Testis (tissue), 3 donors: Measurements from ENCODE around the gene SLC7A6OS. TPM values are rescaled to one million over a fixed set of nuclear protein-coding genes. Genes with fewer than 3 reads are reported as not detected.

Experiments
- DNase-seq: peaks from one replicate; pipeline ENCODE4 v3.0.0-alpha.2; 2019
- H3K27ac ChIP-seq, 2 donors: fragments of 200-600 bp; sonication (generic); one replicate each; pipeline ENCODE4 v1.5.1; 2019
- H3K27me3 ChIP-seq: fragments of 200-600 bp; sonication (generic); one replicate; pipeline ENCODE4 v1.5.1; 2019
- H3K36me3 ChIP-seq: fragments of 200-600 bp; sonication (generic); one replicate; pipeline ENCODE4 v1.5.1; 2017; ENCODE audit warnings: low read depth; ENCODE audit errors: missing control alignments
- H3K4me1 ChIP-seq: fragments of 200-600 bp; sonication (generic); one replicate; pipeline ENCODE4 v1.5.1; 2019
- H3K4me3 ChIP-seq, 2 donors: fragments of 200-600 bp; sonication (generic); one replicate each; pipeline ENCODE4 v1.5.1; 2017 to 2019
- H3K9me3 ChIP-seq: fragments of 200-600 bp; sonication (generic); one replicate; pipeline ENCODE4 v1.5.1; 2017
- CTCF ChIP-seq, 3 experiments: fragments of 450-650 bp in 2 of 3; fragments of 200-600 bp in 1 of 3; sonication (generic) in 1 of 3; IDR thresholded peaks; one replicate each; pipeline ENCODE4 v1.5.1; 2016 to 2019; ENCODE audit warnings: antibody characterized with exemption in 3 of 3, mild to moderate bottlenecking in 2 of 3, moderate library complexity in 1 of 3
- POLR2A ChIP-seq: fragments of 450-650 bp; IDR thresholded peaks from one replicate; pipeline ENCODE4 v1.6.1; 2017; ENCODE audit warnings: antibody characterized with exemption, mild to moderate bottlenecking, moderate library complexity
- WGBS, 2 donors: methylation state at CpG; one replicate each; pipeline ENCODE4 v1.1.5; 2018; 5-methylcytosine and 5-hydroxymethylcytosine counted together
- intact Hi-C: fragments of 100-400 bp; cut with DNase I; formaldehyde crosslinking; loops from one replicate; pipeline ENCODE4 v1.15.1; 2023; ENCODE audit warnings: low total_unique reads
- polyA plus RNA-seq: library from polyadenylated mRNA; stranded (reverse); fragments of 350-450 nt; fragmentation: Illumina TruSeq; extraction: RNeasy Lipid Tissue Mini Kit (QIAGEN cat#74804); gene quantifications from one replicate; pipeline ENCODE4 v1.2.3, GENCODE V29; 2014; ENCODE audit warnings: low read depth, low replicate concordance; ENCODE audit not compliant: insufficient read depth
- total RNA-seq, 2 donors: library from RNA; depleted of rRNA; stranded (reverse); fragments of >200 nt; gene quantifications; one replicate each; pipeline ENCODE4 v1.2.3, GENCODE V29; 2016

SLC7A6OS gene
- total and polyA plus RNA-seq, 3 donors from 2014 or later = 14.7 to 25.8 (median 24.3) TPM

- Histone ChIP-seq H3K27ac (no peak overlapping the region), H3K4me3 (no peak overlapping the region), H3K27me3 (no peaks in the 10 kb centered on the region), H3K9me3 (no peaks in the 10 kb centered on the region), H3K4me1 (no peaks in the 10 kb centered on the region), H3K36me3 (no peaks in the 10 kb centered on the region)
- TF ChIP-seq CTCF (IDR thresholded peaks at IDR 0.05) = no peak
- no peak for TF ChIP-seq POLR2A
- no peak for DNase-seq
- 87 to 93% methylated on average over 9 of the region's 9 CpGs for WGBS, 2 donors
- intact Hi-C loops = no loop called here
Measured at GRCh38 chr16:68354816-68355215, 44.1 kb upstream of the SLC7A6OS start.

GRCh38 chr16:68353366-68353765, 42.6 kb upstream of the SLC7A6OS start:
- TF ChIP-seq CTCF (IDR thresholded peaks at IDR 0.05) = no peak
- no peak for TF ChIP-seq POLR2A
- H3K9me3 ChIP-seq = no peaks in the 10 kb centered on the region
- intact Hi-C loops = no loop called here
- H3K4me3 ChIP-seq = no peak overlapping the region
- 92 to 94% methylated on average over 8 to 12 of the region's 13 CpGs for WGBS, 2 donors
- H3K27ac ChIP-seq = no peak overlapping the region
- H3K27me3 ChIP-seq = no peaks in the 10 kb centered on the region
- H3K4me1 ChIP-seq = no peaks in the 10 kb centered on the region
- no peak for DNase-seq
- H3K36me3 ChIP-seq = no peaks in the 10 kb centered on the region

GRCh38 chr16:68351991-68352431, 41.3 kb upstream of the SLC7A6OS start:
- H3K4me3 ChIP-seq = no peak overlapping the region
- no peak overlapping the region for H3K27ac ChIP-seq
- no peak for DNase-seq
- WGBS, 2 donors = 94 to 95% methylated on average over 11 of the region's 11 CpGs
- no peaks in the 10 kb centered on the region for H3K27me3 ChIP-seq
- no peaks in the 10 kb centered on the region for H3K9me3 ChIP-seq
- H3K36me3 ChIP-seq = no peaks in the 10 kb centered on the region
- TF ChIP-seq POLR2A = no peak
- no peak for TF ChIP-seq CTCF (IDR thresholded peaks at IDR 0.05)
- H3K4me1 ChIP-seq = no peaks in the 10 kb centered on the region
- intact Hi-C loops = no loop called here

DNA sequence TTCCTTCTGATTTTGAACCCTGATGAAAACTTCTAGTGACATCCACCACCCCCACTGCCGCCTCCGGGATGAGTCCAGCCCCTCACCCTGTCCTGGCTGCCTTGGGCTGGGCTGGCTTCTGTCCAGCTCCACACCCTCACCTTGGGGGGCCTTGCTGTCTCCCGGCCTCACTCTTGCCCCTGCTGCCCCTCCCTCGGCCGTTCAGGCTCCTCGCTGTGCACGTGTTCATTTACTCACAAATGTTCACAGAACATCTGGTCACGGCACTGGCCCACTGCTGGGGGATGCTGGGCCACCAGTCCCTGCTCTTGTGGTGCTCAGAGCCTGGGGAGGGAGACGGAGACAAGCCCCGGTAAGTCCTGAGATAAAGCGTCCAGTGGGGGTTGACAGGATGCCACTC, 40.7 kb upstream of the SLC7A6OS start:
- Histone ChIP-seq H3K36me3 (no peaks in the 10 kb centered on the region), H3K9me3 (no peaks in the 10 kb centered on the region), H3K27me3 (no peaks in the 10 kb centered on the region), H3K27ac (no peak overlapping the region), H3K4me1 (no peaks in the 10 kb centered on the region), H3K4me3 (no peak overlapping the region)
- DNase-seq = no peak
- intact Hi-C loops = no loop called here
- 89 to 92% methylated on average over 11 of the region's 11 CpGs for WGBS, 2 donors
- no peak for TF ChIP-seq POLR2A

DNA sequence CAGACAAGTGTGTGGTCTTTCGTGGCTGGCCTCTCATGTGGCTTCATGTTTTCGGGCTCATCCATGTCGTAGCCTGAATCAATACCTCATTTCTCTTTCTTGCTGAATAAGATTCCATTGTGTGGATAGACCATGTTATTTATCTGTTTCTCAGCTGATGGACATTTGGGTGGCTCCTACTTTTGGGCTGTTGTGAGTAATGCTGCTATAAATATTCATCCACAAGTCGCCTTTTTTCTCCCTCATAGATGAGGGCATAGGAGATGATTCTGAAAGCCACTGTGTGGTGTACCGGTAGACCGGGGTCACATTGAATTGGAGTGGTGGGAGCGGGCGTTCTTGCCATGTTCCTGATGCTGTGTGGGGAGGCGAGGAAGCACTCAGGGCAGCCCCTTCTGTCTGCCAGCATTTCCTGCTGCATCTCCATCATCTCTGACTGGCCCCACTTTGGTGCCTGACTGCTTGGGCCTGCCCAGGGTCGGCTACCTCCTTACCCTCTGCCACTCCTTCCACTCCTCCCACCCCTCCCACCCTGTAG, 40.1 kb upstream of the SLC7A6OS start:
- Histone ChIP-seq H3K4me1 (no peaks in the 10 kb centered on the region), H3K27ac (no peak overlapping the region), H3K36me3 (no peaks in the 10 kb centered on the region), H3K9me3 (no peaks in the 10 kb centered on the region), H3K4me3 (no peak overlapping the region), H3K27me3 (no peaks in the 10 kb centered on the region)
- 94 to 95% methylated on average over 10 of the region's 10 CpGs for WGBS, 2 donors
- intact Hi-C loops = no loop called here
- DNase-seq = no peak
- TF ChIP-seq CTCF (IDR thresholded peaks at IDR 0.05) (no peak), POLR2A (no peak)
